B cell (primary cell): Measurements from ENCODE around the gene PGAM2. TPM values are rescaled to one million over a fixed set of nuclear protein-coding genes. Genes with fewer than 3 reads are reported as not detected.

Experiments used
- ATAC-seq: fragments of 200-7000 bp; cut with Tn5 transposase; one replicate; pipeline ENCODE4 v1.10.0; 2021; ENCODE audit warnings: low read depth, mild to moderate bottlenecking, moderate number of reproducible peaks, moderate library complexity
- CTCF ChIA-PET: fragments of 350-600 bp; sonication (Branson Sonifier 250); formaldehyde crosslinking; loops from one replicate; lab custom pipeline; 2021; ENCODE audit warnings: antibody characterized with exemption, inconsistent platforms; lab: Charles Lee
- POLR2A ChIA-PET: fragments of 350-600 bp; sonication (Branson Sonifier 250); formaldehyde crosslinking; loops from one replicate; lab custom pipeline; 2021; ENCODE audit warnings: antibody characterized with exemption; lab: Charles Lee
- DNase-seq: peaks from one replicate; pipeline ENCODE4 v3.0.0; 2013
- H2AFZ ChIP-seq: 2 replicates; pipeline ENCODE4 v1.6.1; 2012; ENCODE audit warnings: mild to moderate bottlenecking, low read depth, low read length; ENCODE audit not compliant: insufficient read depth, poor library complexity, severe bottlenecking
- H3K27ac ChIP-seq, 2 donors: 1 replicate in 1 of 2; 2 replicates in 1 of 2; pipeline ENCODE4 v1.5.1; 2012 to 2013; ENCODE audit warnings: low read length in 2 of 2, mild to moderate bottlenecking in 2 of 2, moderate library complexity in 1 of 2
- H3K27me3 ChIP-seq, 4 experiments: fragments of 200-600 bp in 1 of 4; sonication (generic) in 1 of 4; replicated peaks in 1 of 4; 1 replicate in 2 of 4; 2 replicates in 2 of 4; pipeline versions ENCODE4 v1.6.1 to v1.7.0; 2013 to 2016; ENCODE audit warnings: low read length in 3 of 4, mild to moderate bottlenecking in 2 of 4, mixed read lengths in 1 of 4, moderate library complexity in 1 of 4; ENCODE audit not compliant: insufficient read depth in 4 of 4, control insufficient read depth in 3 of 4; ENCODE audit errors: control extremely low read depth in 1 of 4
- H3K36me3 ChIP-seq, 2 experiments: replicated peaks in 1 of 2; 1 replicate in 1 of 2; 2 replicates in 1 of 2; pipeline versions ENCODE4 v1.6.1 to v1.7.1; 2013; ENCODE audit warnings: low read length in 1 of 2; ENCODE audit not compliant: insufficient read depth in 2 of 2, control insufficient read depth in 1 of 2; ENCODE audit errors: control extremely low read depth in 1 of 2, extremely low read depth in 1 of 2
- H3K4me1 ChIP-seq, 2 donors: fragments of 200-600 bp in 1 of 2; sonication (generic) in 1 of 2; 1 replicate in 1 of 2; 2 replicates in 1 of 2; pipeline versions ENCODE4 v1.5.1 to v1.6.1; 2013 to 2017; ENCODE audit warnings: low read length in 2 of 2; ENCODE audit not compliant: control insufficient read depth in 2 of 2, insufficient read depth in 2 of 2
- H3K4me2 ChIP-seq: replicated peaks from 2 replicates; pipeline ENCODE3; 2012; ENCODE audit warnings: mild to moderate bottlenecking, low read depth, low read length; ENCODE audit not compliant: poor library complexity, severe bottlenecking
- H3K4me3 ChIP-seq, 5 experiments: fragments of 200-600 bp in 1 of 5; sonication (generic) in 1 of 5; 1 replicate in 3 of 5; 2 replicates in 2 of 5; pipeline versions ENCODE4 v1.5.1 to v1.7.0; 2011 to 2016; ENCODE audit warnings: low read length in 4 of 5, mild to moderate bottlenecking in 4 of 5, low read depth in 2 of 5, control low read depth in 1 of 5, moderate library complexity in 1 of 5; ENCODE audit not compliant: insufficient read depth in 1 of 5; ENCODE audit errors: control extremely low read depth in 1 of 5, extremely low read depth in 1 of 5
- H3K79me2 ChIP-seq: fragments of 200-600 bp; sonication (generic); one replicate; pipeline ENCODE4 v1.6.0; 2016; ENCODE audit warnings: low read length; ENCODE audit not compliant: control insufficient read depth, insufficient read depth
- H3K9ac ChIP-seq: fragments of 200-600 bp; sonication (generic); 2 replicates; pipeline ENCODE4 v1.6.1; 2017; ENCODE audit warnings: mild to moderate bottlenecking, low read length, moderate library complexity
- H3K9me3 ChIP-seq, 3 donors: one replicate each; pipeline versions ENCODE4 v1.6.1 to v1.7.1; 2013; ENCODE audit warnings: low read length in 2 of 3; ENCODE audit not compliant: control insufficient read depth in 2 of 3, insufficient read depth in 1 of 3; ENCODE audit errors: control extremely low read depth in 1 of 3
- H4K20me1 ChIP-seq: 2 replicates; pipeline ENCODE4 v1.6.0; 2012; ENCODE audit warnings: mild to moderate bottlenecking, low read length; ENCODE audit not compliant: insufficient read depth, control insufficient read depth, poor library complexity, severe bottlenecking
- H3K27ac Mint-ChIP-seq: one replicate; pipeline ENCODE4 v1.8.0; 2021; ENCODE audit warnings: mixed read lengths
- H3K27me3 Mint-ChIP-seq: one replicate; pipeline ENCODE4 v1.8.0; 2021; ENCODE audit warnings: mixed read lengths
- H3K4me1 Mint-ChIP-seq: one replicate; pipeline ENCODE4 v1.8.0; 2021; ENCODE audit warnings: mixed read lengths
- H3K4me3 Mint-ChIP-seq: one replicate; pipeline ENCODE4 v1.8.0; 2021; ENCODE audit warnings: mixed read lengths
- H3K9me3 Mint-ChIP-seq: one replicate; pipeline ENCODE4 v1.8.0; 2022; ENCODE audit warnings: mixed read lengths; ENCODE audit not compliant: insufficient read depth
- EZH2 ChIP-seq: IDR thresholded peaks from 2 replicates; pipeline ENCODE4 v1.6.1; 2012; ENCODE audit warnings: borderline replicate concordance, low read depth, mild to moderate bottlenecking, moderate library complexity, low read length; ENCODE audit not compliant: insufficient read depth, poor library complexity, severe bottlenecking
- WGBS: methylation state at CpG from one replicate; pipeline ENCODE4 v1.1.5; 2013; ENCODE audit warnings: missing lambda C conversion rate; ENCODE audit not compliant: insufficient coverage; 5-methylcytosine and 5-hydroxymethylcytosine counted together
- intact Hi-C: fragments of 100-400 bp; cut with micrococcal nuclease; formaldehyde crosslinking; loops from one replicate; pipeline ENCODE4 v1.10.0; 2022
- polyA plus RNA-seq: library from polyadenylated mRNA; depleted of rRNA; stranded (reverse); fragments of >200 nt; gene quantifications from 2 replicates; pipeline ENCODE4 v1.2.3, GENCODE V29; 2012
- total RNA-seq, 2 donors: library from RNA; stranded (reverse); fragments of 120-200 nt in 1 of 2; gene quantifications; 1 replicate in 1 of 2; 2 replicates in 1 of 2; pipeline versions ENCODE4 v1.2.3 to v1.2.4, GENCODE V29; 2013 to 2022
- TF ChIP-seq, protein P1 (sequence below): fragments of 200-600 bp; IDR thresholded peaks from one replicate; pipeline ENCODE4 v1.8.0; 2022; ENCODE audit warnings: antibody characterized with exemption, mild to moderate bottlenecking

The PGAM2 gene
- total and polyA plus RNA-seq, 2 donors (not counting 1 experiment from before 2014, with no cell fraction given), result 0.69 to 3.2 TPM

DNA sequence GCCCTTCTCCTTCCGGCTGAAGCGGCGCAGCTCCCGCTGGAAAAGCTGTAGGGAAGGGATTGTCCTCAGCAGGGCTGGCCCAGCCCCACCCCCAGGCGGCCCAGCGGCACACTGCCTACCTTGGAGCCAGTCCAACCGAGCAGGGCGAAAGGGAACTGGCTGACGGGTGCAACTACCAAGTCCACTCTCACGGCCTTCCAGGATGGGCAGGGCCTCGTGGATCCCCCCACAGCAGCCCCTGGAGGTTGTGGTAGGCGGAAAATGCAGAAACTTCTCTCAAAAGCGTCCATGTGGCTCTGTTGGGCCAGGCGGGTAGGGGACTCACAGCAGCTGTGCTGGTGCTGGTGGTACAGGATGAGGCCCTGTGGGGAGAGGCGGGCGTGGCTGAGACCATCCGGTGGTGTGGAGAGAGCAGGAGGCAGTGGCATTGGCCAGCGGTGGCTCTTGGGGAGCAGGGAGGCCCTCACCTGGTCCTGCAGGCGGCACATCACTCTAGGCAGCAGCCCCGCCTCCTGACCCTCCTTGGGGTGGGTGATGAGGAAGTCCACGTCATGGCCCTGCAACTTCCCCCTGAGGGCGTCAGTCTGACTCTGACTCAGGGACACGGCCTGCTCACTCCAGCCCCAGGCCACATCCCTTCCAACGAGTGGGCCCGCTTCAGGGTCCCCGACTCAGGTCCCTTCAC lies 8.4 kb upstream of the PGAM2 start:
- Mint-ChIP-seq H3K4me1 (peaks cover 75% of the 10 kb centered on the region), H3K4me3 (peak overlapping the region; percentile 72), H3K27ac (peak overlapping the region; percentile 95), H3K27me3 (no peaks in the 10 kb centered on the region), H3K9me3 (no peaks in the 10 kb centered on the region)
- peak overlapping the region; percentile 75 for H3K4me2 ChIP-seq
- ATAC-seq (peak; percentile 96), DNase-seq (peak; percentile 91)
- peak overlapping the region; percentile 60 for H3K9ac ChIP-seq
- peaks cover 54 to 73% of the 10 kb centered on the region in 2 donors for H3K4me1 ChIP-seq
- intact Hi-C loops, result loop anchor here (1.0 to 2.0 kb wide), 4 partner anchors 8 to 127 kb away; partner anchors contain the start of genes POLM and YKT6
- H3K36me3 ChIP-seq, result peaks cover 0 to 59% of the 10 kb centered on the region in 2 experiments
- peak overlapping the region; percentile 12 for H2AFZ ChIP-seq
- TF ChIP-seq EZH2, result no peak
- TF ChIP-seq, protein P1, sequence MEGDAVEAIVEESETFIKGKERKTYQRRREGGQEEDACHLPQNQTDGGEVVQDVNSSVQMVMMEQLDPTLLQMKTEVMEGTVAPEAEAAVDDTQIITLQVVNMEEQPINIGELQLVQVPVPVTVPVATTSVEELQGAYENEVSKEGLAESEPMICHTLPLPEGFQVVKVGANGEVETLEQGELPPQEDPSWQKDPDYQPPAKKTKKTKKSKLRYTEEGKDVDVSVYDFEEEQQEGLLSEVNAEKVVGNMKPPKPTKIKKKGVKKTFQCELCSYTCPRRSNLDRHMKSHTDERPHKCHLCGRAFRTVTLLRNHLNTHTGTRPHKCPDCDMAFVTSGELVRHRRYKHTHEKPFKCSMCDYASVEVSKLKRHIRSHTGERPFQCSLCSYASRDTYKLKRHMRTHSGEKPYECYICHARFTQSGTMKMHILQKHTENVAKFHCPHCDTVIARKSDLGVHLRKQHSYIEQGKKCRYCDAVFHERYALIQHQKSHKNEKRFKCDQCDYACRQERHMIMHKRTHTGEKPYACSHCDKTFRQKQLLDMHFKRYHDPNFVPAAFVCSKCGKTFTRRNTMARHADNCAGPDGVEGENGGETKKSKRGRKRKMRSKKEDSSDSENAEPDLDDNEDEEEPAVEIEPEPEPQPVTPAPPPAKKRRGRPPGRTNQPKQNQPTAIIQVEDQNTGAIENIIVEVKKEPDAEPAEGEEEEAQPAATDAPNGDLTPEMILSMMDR, result no peak
- H4K20me1 ChIP-seq, result peaks cover 19% of the 10 kb centered on the region
- H3K27me3 ChIP-seq, result no peaks in the 10 kb centered on the region
- peak overlapping the region; percentile 90 to 98 for H3K27ac ChIP-seq
- H3K9me3 ChIP-seq, result no peaks in the 10 kb centered on the region
- peak overlapping the region in 4 of 5 experiments; percentile 1 to 37 (median 30) for H3K4me3 ChIP-seq
- POLR2A ChIA-PET, result interaction anchor here (0.7 to 1.9 kb wide), 2 partner anchors 15 to 24 kb away, joined by 3 to 4 read pairs; no protein-coding TSS in a partner anchor
- peaks cover 32% of the 10 kb centered on the region for H3K79me2 ChIP-seq
- WGBS, result 40% methylated on average over 19 of the region's 26 CpGs
- CTCF ChIA-PET, result interaction anchor here (0.7 to 1.1 kb wide), 2 partner anchors 15 to 29 kb away, joined by 3 read pairs; partner anchors contain the start of gene DBNL
